ENCODE data around the gene FAM209B.
A peak's percentile ranks its signal among the peaks of the same experiment; 100 is the strongest.
"Not testable (repeated sequence)": the region's sequence is repeated elsewhere in the genome, so short reads cannot be mapped to it uniquely, and the experiment has no call there.

Gene FAM209B

DNA sequence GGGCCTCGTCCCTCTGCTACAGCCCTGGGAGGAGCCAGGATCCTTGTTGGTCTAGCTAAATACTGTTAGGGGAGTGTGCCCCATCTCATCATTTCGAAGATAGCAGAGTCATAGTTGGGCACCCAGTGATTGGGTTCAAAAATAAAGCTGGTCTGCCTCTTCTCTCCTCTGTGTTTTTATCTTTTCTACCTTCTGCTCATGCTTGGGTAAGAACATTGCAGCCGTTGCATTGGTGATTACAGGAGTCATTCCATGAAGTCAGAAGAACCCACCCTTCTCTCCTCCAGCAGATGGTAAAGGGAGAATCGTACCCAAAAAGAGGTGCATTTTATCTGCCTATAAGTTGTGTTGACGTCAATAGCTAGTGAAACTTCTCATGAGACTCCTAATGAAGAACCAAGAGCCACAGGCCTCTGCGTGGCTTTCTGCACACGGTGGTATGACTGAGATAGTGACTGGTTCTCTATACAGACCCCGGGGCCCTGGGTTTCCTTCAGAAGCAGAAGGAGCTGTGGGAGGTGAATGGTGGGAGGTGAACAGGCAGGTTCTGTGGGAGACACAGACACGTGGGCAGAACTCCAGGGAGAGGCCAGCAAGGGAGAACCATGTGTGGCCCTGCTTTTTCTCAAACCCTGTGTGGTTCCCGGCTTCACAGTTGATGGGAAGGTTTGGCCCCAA is 14.2 kb upstream of the FAM209B start:
- TF ChIP-seq POLR2A (IDR thresholded peaks at IDR 0.05; ENCODE audit: low read depth, low read length), result no peak
- DNase-seq (ENCODE audit: insufficient read length, low spot score) (no peak), FAIRE-seq (no peak)

- FAIRE-seq (no peak), DNase-seq (ENCODE audit: insufficient read length, low spot score) (no peak)
- no peak for TF ChIP-seq POLR2A (IDR thresholded peaks at IDR 0.05; ENCODE audit: low read depth, low read length)
Observed at GRCh38 chr20:56519551-56519950, 13.5 kb upstream of the FAM209B start.

DNA sequence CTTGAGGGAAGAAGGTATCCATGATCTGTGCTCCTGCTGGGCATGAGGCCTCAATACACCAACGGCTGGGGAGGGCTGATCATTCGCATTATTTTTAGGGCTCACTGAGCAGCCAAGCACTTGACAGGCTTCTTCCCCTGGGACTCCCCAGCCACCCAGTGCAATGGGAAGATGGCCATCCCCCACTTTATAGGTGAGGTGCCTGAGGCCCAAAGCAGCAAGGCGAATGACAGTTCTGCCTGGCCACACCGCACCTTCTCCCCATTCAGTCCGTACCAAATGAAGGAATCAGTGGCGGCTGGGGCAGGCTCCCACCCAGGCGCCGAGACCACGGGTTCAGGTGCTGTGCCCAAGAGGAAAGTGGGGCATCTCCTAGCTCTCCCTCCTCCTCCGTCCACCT is 12.9 kb upstream of the FAM209B start:
- no peak for TF ChIP-seq POLR2A (IDR thresholded peaks at IDR 0.05; ENCODE audit: low read depth, low read length)
- DNase-seq (ENCODE audit: insufficient read length, low spot score), result no peak
- FAIRE-seq, result no peak

DNA sequence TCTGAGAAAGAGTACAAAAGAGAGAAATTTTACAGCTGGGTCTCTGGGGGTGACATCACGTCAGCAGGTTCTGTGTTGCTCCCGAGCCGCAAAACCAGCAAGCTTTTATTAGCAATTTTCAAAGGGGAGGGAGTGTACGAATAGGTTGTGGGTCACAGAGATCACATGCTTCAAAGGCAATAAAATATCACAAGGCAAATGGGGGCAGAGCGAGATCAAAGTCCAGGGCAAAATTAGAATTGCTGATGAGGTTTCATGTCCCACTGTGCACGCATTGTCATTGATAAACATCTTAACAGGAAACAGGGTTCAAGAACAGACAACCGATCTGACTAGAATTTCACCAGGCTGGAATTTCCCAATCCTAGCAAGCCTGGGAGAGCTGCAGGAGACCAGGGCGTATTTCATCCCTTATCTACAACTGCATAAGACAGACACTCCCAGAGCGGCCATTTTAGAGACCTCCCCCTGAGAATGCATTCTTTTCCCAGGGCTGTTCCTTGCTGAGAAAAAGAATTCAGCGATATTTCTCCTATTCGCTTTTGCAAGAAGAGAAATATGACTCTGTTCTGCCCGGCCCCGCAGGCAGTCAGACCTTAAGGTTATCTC is 12.2 kb upstream of the FAM209B start:
- FAIRE-seq; DNase-seq (ENCODE audit: insufficient read length, low spot score): not testable (repeated sequence)

- no peak for TF ChIP-seq POLR2A (IDR thresholded peaks at IDR 0.05; ENCODE audit: low read depth, low read length)
- no peak for DNase-seq (ENCODE audit: insufficient read length, low spot score)
- no peak for FAIRE-seq
Observed at GRCh38 chr20:56522311-56522710, 10.7 kb upstream of the FAM209B start.

DNA sequence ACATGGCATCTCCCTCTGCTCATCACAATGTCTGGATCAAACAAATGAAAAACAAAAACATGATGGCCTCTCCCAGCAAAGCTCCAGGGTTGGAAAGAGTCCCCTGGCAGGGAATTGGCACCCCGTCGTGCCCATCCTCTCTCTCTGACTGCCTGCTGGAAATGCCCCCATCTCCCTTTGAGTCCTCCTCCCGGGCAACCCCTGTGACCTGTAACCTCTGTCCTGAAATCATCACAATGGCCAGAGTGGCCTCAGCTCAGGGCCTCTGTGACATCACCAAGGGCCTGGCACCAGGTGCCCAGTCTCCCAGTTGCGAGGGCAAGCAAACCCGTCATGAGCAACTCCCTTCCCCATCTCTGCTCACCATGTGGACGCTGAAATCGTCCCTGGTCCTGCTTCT is 8.6 kb upstream of the FAM209B start, which contains the start of gene FAM209A:
Gene FAM209A (plus strand): TSS at position 301 of the 400 bp plus-strand sequence. CDS start 65 bp downstream, at position 366.
- DNase-seq (ENCODE audit: insufficient read length, low spot score); FAIRE-seq: not testable (repeated sequence)

- DNase-seq (ENCODE audit: insufficient read length, low spot score) (no peak), FAIRE-seq (no peak)
- TF ChIP-seq POLR2A (IDR thresholded peaks at IDR 0.05; ENCODE audit: low read depth, low read length), result no peak
Observed at GRCh38 chr20:56527521-56527920, 5.5 kb upstream of the FAM209B start.

- no peak for FAIRE-seq
Observed at GRCh38 chr20:56537997-56538396, 5.0 kb downstream of the FAM209B start.

DNA sequence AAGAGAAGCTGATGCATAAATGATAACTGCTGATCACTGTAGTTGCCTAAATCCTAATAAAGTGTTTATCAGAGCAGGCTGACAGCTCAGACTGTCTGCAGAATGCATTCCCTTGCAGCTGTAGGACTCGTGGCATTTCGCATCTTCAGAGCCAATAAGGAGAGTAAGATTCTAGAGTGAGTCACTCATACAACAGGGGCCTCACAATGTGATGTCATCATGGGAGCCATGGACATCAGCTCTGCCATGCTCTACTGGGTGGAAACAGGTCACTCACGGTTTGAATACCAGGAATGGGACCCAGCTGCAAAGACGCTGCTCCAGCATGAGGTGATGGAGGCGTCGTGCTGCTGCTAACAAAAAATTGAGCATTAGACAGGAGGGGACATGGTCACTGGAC is 7.4 kb downstream of the FAM209B start:
- peak; percentile 18 for DNase-seq (ENCODE audit: insufficient read length, low spot score)
- no peak for TF ChIP-seq POLR2A (IDR thresholded peaks at IDR 0.05; ENCODE audit: low read depth, low read length)
- no peak for FAIRE-seq

More at GRCh38 chr20:56537997-56538396, 5.0 kb downstream of the FAM209B start:
- no peak for DNase-seq (ENCODE audit: insufficient read length, low spot score)
- no peak for TF ChIP-seq POLR2A (IDR thresholded peaks at IDR 0.05; ENCODE audit: low read depth, low read length)

DNA sequence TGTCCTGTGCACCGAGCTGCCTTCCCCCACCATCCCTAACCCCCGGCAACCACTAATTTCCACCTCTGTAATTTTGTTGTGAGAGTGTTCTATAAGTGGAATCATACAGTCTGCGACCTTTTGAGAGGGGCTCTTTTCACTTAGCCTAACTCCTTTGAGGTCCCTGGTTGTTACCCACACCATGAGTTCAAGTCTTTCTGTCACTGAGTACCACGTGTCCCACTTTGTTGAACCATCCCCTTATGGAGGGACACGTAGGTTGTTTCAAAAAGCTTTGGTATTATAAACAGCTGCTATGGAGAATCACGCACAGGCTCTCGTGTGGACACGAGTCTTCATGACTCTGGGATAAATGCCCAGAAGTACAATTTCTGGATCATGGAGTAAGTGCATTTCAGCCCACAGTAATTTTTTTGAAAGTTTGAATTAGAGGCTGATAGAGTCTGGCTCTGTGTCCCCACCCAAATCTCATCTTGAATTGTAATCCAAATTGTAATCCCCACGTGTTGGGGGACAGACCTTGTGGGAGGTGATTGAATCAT is 9.5 kb downstream of the FAM209B start:
- no peak for TF ChIP-seq POLR2A (IDR thresholded peaks at IDR 0.05; ENCODE audit: low read depth, low read length)
- no peak for DNase-seq (ENCODE audit: insufficient read length, low spot score)
- no peak for FAIRE-seq

GRCh38 chr20:56551571-56551970 is 18.5 kb downstream of the FAM209B start:
- FAIRE-seq, result no peak
- no peak for TF ChIP-seq POLR2A (IDR thresholded peaks at IDR 0.05; ENCODE audit: low read depth, low read length)

DNA sequence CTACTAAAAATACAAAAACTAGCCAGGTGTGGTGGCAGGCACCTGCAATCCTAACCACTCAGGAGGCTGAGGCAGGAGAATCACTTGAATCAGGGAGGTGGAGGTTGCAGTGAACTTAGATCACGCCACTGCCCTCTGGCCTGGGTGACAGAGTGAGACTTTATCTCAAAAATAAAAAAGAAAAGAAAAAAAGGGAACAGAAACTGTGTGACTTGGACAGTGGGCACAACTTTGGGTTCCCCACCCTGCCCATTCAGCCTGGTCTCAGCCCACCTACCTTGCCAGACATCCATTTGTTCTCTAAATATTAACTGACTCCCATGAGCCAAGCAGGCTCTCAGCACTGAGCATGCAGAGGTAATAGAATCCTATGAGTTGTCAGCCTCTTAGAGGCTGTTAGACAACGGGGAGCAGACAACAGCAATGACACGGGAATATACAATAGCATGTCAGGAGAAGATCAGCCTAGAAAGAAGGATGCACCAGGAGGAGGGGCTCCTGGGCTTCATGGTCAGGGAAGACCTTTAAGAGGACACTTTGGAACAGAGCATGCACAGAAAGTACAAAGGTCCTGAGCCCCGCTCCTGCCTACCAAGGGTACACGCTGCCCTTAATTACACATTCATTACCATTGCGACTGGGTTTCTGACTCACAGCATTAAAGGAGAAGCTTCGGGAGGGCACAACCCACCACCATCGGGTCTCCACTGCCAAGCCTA is 20.0 kb downstream of the FAM209B start:
- no peak for TF ChIP-seq POLR2A (IDR thresholded peaks at IDR 0.05; ENCODE audit: low read depth, low read length)
- FAIRE-seq (no peak), DNase-seq (ENCODE audit: insufficient read length, low spot score) (no peak)

More at GRCh38 chr20:56551571-56551970, 18.5 kb downstream of the FAM209B start:
- no peak for DNase-seq (ENCODE audit: insufficient read length, low spot score)

DNA sequence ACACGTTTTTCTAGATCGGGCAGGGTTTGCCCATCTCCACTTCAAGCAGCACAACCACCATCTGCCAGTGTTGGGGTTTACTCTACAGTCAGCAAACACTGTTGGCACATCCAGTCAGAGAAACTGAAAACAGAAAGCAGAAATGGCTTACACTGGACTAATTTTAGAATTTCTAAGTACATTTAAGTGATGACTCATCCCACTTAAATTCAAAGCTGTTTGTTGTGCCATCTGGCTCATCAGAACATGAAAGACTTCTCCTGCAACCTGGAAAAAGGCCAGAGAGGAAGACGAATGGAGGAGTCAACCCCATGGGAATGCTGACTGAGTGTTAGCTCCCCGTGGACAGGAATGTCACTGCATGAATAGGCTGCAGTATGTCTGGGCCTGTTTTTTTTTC is 21.8 kb downstream of the FAM209B start:
- DNase-seq (ENCODE audit: insufficient read length, low spot score) (peak; percentile 70), FAIRE-seq (no peak)
- TF ChIP-seq POLR2A (IDR thresholded peaks at IDR 0.05; ENCODE audit: low read depth, low read length), result no peak

DNA sequence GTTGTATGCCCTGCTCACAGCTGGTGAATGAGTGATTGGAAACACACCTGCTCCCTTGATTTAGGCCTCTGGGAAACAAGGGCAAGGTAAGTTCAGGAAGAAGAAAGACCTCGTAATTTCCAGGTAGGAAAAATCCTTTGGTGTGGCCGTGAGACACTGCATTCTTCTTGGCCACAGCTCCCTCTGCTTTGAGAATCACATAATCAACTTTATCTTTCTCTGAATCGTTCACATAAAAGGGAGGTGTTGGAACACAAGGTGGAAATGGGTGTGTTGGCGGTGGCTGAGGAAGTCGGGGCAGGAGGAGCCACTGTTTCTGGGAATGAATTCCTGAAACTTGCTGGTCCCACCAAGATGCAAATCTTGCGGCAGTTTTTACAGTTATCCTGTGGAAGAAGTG is 25.9 kb downstream of the FAM209B start:
- DNase-seq (ENCODE audit: insufficient read length, low spot score) (no peak), FAIRE-seq (no peak)
- no peak for TF ChIP-seq POLR2A (IDR thresholded peaks at IDR 0.05; ENCODE audit: low read depth, low read length)

- DNase-seq (ENCODE audit: insufficient read length, low spot score); FAIRE-seq: not testable (repeated sequence)
Observed at GRCh38 chr20:56564526-56564925, 31.5 kb downstream of the FAM209B start.
